HEK293 (cell line): Measurements from ENCODE around the gene INTS15.

Experiments used
- CTCF ChIA-PET: fragments of 350-600 bp; formaldehyde crosslinking; extraction: SDS; loops from one replicate; lab custom pipeline; 2021; ENCODE audit warnings: antibody characterized with exemption; lab: Yijun Ruan, JAX
- POLR2A ChIA-PET: fragments of 300-600 bp; formaldehyde crosslinking; extraction: SDS; loops from one replicate; lab custom pipeline; 2020; ENCODE audit warnings: antibody characterized with exemption, inconsistent platforms; lab: Yijun Ruan, JAX
- H3K27ac ChIP-seq: fragments of 200-500 bp; sonication (Bioruptor generic); 2 replicates; pipeline ENCODE4 v1.5.1; 2014; ENCODE audit warnings: low read depth, low read length, control low read depth, inconsistent platforms; ENCODE audit errors: extremely low read depth
- H3K36me3 ChIP-seq, 2 experiments: fragments of 200-500 bp in 1 of 2; sonication (Bioruptor generic) in 1 of 2; 1 replicate in 1 of 2; 2 replicates in 1 of 2; pipeline ENCODE4 v1.5.1; 2014 to 2017; ENCODE audit warnings: inconsistent platforms in 2 of 2, low read length in 2 of 2; ENCODE audit not compliant: control insufficient read depth in 2 of 2, insufficient read depth in 1 of 2
- H3K4me1 ChIP-seq: fragments of 200-500 bp; sonication (Bioruptor generic); 2 replicates; pipeline ENCODE4 v1.5.1; 2014; ENCODE audit warnings: mild to moderate bottlenecking, low read length, inconsistent platforms; ENCODE audit not compliant: control insufficient read depth, insufficient read depth
- H3K4me3 ChIP-seq: 2 replicates; pipeline ENCODE4 v1.5.1; 2011; ENCODE audit warnings: low read depth, mild to moderate bottlenecking, control low read depth, low read length, moderate library complexity
- H3K9me3 ChIP-seq: fragments of 200-500 bp; sonication (Bioruptor generic); 2 replicates; pipeline ENCODE4 v1.5.1; 2014; ENCODE audit warnings: low read depth, low read length, inconsistent platforms; ENCODE audit not compliant: control insufficient read depth, insufficient read depth
- BCL11B ChIP-seq: fragments of 450-650 bp; formaldehyde crosslinking; IDR thresholded peaks from 2 replicates; pipeline ENCODE4 v1.5.1; 2016; ENCODE audit warnings: low read depth, missing biosample characterization, missing genetic modification characterization
- EGR2 ChIP-seq: fragments of 450-650 bp; formaldehyde crosslinking; IDR thresholded peaks from 2 replicates; pipeline ENCODE4 v1.5.1; 2016; ENCODE audit warnings: low read depth, missing biosample characterization, missing genetic modification characterization
- KLF10 ChIP-seq: fragments of 450-650 bp; IDR thresholded peaks from 2 replicates; pipeline ENCODE4 v1.5.1; 2018; ENCODE audit warnings: missing biosample characterization, mild to moderate bottlenecking, missing genetic modification characterization
- RBAK ChIP-seq: fragments of 450-650 bp; formaldehyde crosslinking; IDR thresholded peaks from 2 replicates; pipeline ENCODE4 v1.5.1; 2016; ENCODE audit warnings: missing biosample characterization, missing genetic modification characterization
- SALL2 ChIP-seq: fragments of 450-650 bp; formaldehyde crosslinking; IDR thresholded peaks from 2 replicates; pipeline ENCODE4 v1.5.0; 2017; ENCODE audit warnings: missing biosample characterization, mild to moderate bottlenecking, missing genetic modification characterization, borderline replicate concordance
- SP2 ChIP-seq: fragments of 450-650 bp; formaldehyde crosslinking; IDR thresholded peaks from 2 replicates; pipeline ENCODE4 v1.5.1; 2016; ENCODE audit warnings: missing biosample characterization, missing genetic modification characterization
- SP3 ChIP-seq: fragments of 450-650 bp; formaldehyde crosslinking; IDR thresholded peaks from 2 replicates; pipeline ENCODE4 v1.5.1; 2016; ENCODE audit warnings: missing biosample characterization, missing genetic modification characterization
- ZBTB20 ChIP-seq: fragments of 450-650 bp; formaldehyde crosslinking; IDR thresholded peaks from 2 replicates; pipeline ENCODE4 v1.5.1; 2016; ENCODE audit warnings: missing biosample characterization, missing genetic modification characterization
- ZFHX2 ChIP-seq: fragments of 450-650 bp; formaldehyde crosslinking; conservative IDR thresholded peaks from 2 replicates; pipeline ENCODE4 v1.5.1; 2016; ENCODE audit warnings: missing biosample characterization, missing genetic modification characterization
- ZNF132 ChIP-seq: fragments of 450-650 bp; formaldehyde crosslinking; IDR thresholded peaks from 2 replicates; pipeline ENCODE4 v1.5.1; 2017; ENCODE audit warnings: missing biosample characterization, missing genetic modification characterization, borderline replicate concordance
- ZNF2 ChIP-seq: fragments of 450-650 bp; formaldehyde crosslinking; IDR thresholded peaks from 2 replicates; pipeline ENCODE4 v1.5.1; 2016; ENCODE audit warnings: missing biosample characterization, missing genetic modification characterization
- ZNF530 ChIP-seq: fragments of 450-650 bp; formaldehyde crosslinking; IDR thresholded peaks from 2 replicates; pipeline ENCODE4 v1.5.1; 2016; ENCODE audit warnings: low read depth, missing biosample characterization, missing genetic modification characterization
- ZNF560 ChIP-seq: fragments of 450-650 bp; formaldehyde crosslinking; IDR thresholded peaks from 2 replicates; pipeline ENCODE4 v1.5.1; 2017; ENCODE audit warnings: missing biosample characterization, missing genetic modification characterization, borderline replicate concordance
- TF ChIP-seq, protein P1 (sequence below): fragments of 450-650 bp; formaldehyde crosslinking; IDR thresholded peaks from 2 replicates; pipeline ENCODE4 v1.5.1; 2016; ENCODE audit warnings: missing biosample characterization, missing genetic modification characterization
- TF ChIP-seq, protein P2 (sequence below): fragments of 450-650 bp; formaldehyde crosslinking; IDR thresholded peaks from 2 replicates; pipeline ENCODE4 v1.5.1; 2017; ENCODE audit warnings: missing biosample characterization, missing genetic modification characterization

Gene INTS15

DNA sequence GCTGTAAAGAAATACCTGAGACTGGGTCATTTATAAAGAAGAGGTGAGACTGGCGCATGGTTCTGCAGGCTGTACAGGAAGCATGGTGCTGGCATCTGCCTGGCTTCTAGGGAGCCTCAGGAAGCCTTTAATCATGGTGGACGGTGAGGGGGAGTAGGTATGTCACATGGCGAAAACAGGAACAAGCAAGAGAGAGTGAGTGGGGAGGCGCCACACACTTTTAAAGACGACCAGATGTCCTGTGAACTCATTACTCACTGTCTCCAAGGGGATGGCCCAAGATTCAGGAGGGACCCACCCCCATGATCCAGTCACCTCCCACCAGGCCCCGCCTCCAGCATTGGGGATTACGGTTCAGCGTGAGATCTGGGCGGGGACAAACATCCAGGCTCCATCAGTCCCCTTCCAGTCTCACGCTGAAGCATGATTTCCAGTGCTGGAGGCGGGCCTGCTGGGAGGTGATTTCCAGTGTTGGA lies 50.5 kb downstream of the INTS15 start:
- Histone ChIP-seq H3K9me3 (no peaks in the 10 kb centered on the region), H3K4me1 (no peaks in the 10 kb centered on the region), H3K27ac (no peak overlapping the region), H3K4me3 (no peak overlapping the region), H3K36me3 (peaks cover 0 to 63% of the 10 kb centered on the region in 2 experiments; a peak in 2 of 3 replicates)
- TF ChIP-seq ZFHX2 (tag by site-specific recombination) (peak; percentile 64), SALL2 (no peak), SP3 (tag by site-specific recombination) (0 out of 2 replicates have a peak, but pooled peaks have one; percentile 12), ZBTB20 (tag by site-specific recombination) (no peak), ZNF530 (no peak), SP2 (tag by site-specific recombination) (peak; percentile 72), EGR2 (tag by site-specific recombination) (peak; percentile 69)
- TF ChIP-seq, protein P1, sequence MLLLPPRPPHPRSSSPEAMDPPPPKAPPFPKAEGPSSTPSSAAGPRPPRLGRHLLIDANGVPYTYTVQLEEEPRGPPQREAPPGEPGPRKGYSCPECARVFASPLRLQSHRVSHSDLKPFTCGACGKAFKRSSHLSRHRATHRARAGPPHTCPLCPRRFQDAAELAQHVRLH (tag by site-specific recombination): no peak
- ChIA-PET POLR2A (no interaction called here), CTCF (no interaction called here)

DNA sequence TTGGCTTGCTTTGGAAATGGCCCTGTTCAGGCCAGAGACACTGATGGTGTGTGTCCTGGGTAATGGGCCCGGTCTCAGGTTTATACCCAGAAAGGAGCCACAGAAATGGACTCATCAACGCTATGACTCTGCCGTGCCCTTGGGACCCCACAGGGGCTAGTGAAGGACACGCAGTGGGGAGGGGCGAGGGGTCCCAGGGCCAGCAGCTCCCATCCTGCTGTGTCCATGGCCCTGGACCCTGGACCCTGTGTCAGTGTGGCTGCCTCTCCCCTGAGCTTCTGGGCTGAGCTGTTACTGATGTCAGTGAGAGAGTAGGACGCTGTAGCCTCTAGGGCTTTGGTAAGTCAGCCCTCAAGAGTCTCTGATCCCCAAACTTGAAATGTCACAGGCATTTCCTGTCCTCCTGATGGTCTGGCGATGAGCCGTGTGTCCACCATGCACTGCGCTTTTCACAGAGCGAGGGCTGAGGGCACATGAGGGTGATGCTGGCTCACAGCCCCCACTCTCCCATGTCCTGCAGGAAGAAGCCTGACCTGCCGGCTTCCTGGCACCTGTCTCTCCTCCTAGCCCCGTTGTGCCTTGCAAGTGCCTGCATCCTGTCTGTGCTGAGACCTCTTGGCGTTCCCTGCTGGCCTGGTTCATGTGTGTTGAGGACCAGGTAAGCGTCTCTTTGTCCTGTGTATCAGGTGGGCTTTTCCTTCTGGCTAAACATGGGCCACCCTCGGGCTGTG lies 51.6 kb downstream of the INTS15 start:
- TF ChIP-seq ZNF132 (no peak), RBAK (tag by site-specific recombination) (no peak), BCL11B (tag by site-specific recombination) (no peak), ZNF2 (tag by site-specific recombination) (no peak)
- TF ChIP-seq, protein P2, sequence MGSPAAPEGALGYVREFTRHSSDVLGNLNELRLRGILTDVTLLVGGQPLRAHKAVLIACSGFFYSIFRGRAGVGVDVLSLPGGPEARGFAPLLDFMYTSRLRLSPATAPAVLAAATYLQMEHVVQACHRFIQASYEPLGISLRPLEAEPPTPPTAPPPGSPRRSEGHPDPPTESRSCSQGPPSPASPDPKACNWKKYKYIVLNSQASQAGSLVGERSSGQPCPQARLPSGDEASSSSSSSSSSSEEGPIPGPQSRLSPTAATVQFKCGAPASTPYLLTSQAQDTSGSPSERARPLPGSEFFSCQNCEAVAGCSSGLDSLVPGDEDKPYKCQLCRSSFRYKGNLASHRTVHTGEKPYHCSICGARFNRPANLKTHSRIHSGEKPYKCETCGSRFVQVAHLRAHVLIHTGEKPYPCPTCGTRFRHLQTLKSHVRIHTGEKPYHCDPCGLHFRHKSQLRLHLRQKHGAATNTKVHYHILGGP (tag by site-specific recombination): no peak
- Histone ChIP-seq H3K9me3 (no peaks in the 10 kb centered on the region), H3K4me1 (no peaks in the 10 kb centered on the region), H3K36me3 (peaks cover 0 to 69% of the 10 kb centered on the region in 2 experiments; a peak in 2 of 3 replicates), H3K4me3 (no peak overlapping the region), H3K27ac (no peak overlapping the region)
- POLR2A ChIA-PET: no interaction called here
- CTCF ChIA-PET: no interaction called here

DNA sequence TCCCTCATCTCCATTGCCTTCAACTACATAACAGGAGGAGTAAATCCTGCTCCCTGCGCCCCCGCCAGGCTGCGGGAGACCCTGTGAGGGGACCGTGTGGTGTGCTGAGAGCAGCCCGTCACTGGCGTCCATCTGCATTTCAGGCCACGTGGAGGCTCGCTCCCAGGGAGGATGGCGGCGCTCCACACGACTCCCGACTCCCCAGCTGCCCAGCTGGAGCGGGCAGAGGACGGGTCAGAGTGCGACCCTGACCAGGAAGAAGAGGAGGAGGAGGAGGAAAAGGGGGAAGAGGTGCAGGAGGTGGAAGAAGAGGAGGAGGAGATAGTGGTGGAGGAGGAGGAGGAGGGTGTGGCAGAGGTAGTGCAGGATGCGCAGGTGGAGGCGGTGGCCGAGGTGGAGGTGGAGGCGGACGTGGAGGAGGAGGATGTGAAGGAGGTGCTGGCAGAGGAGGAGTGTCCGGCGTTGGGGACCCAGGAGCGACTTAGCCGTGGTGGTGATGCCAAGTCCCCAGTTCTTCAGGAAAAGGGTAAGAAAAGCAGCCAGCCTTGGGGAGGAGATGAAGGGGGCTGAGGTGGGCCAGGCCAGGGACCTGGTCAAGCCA lies 52.5 kb downstream of the INTS15 start:
- Histone ChIP-seq H3K27ac (no peak overlapping the region), H3K4me1 (no peaks in the 10 kb centered on the region), H3K9me3 (no peaks in the 10 kb centered on the region), H3K36me3 (peaks cover 0 to 78% of the 10 kb centered on the region in 2 experiments; a peak in 2 of 3 replicates), H3K4me3 (no peak overlapping the region)
- CTCF ChIA-PET: no interaction called here
- POLR2A ChIA-PET: no interaction called here
- TF ChIP-seq ZNF2 (tag by site-specific recombination) (no peak), KLF10 (tag by site-specific recombination) (no peak), ZFHX2 (tag by site-specific recombination) (peak; percentile 70), ZNF560 (tag by site-specific recombination) (no peak), EGR2 (tag by site-specific recombination) (peak; percentile 83)
